SJSA1 (cell line): Measurements from ENCODE around the gene KCNH6. TPM values are rescaled to one million over a fixed set of nuclear protein-coding genes. Genes with fewer than 3 reads are reported as not detected.

ENCODE experiments used
- DNase-seq, 2 experiments: peaks; one replicate each; pipeline ENCODE4 v3.0.0-alpha.2; 2015 to 2020; ENCODE audit warnings: low spot score in 2 of 2, low read depth in 1 of 2
- H3K27ac ChIP-seq: fragments of 250-450 bp; sonication (Bioruptor Pico); 2 replicates; pipeline ENCODE4 v1.5.1; 2020; ENCODE audit warnings: mild to moderate bottlenecking, moderate library complexity
- H3K27me3 ChIP-seq: fragments of 250-450 bp; sonication (Bioruptor Pico); replicated peaks from 2 replicates; pipeline ENCODE4 v1.5.1; 2020; ENCODE audit warnings: mild to moderate bottlenecking, moderate library complexity
- H3K36me3 ChIP-seq: fragments of 250-450 bp; sonication (Bioruptor Pico); 2 replicates; pipeline ENCODE4 v1.5.1; 2020; ENCODE audit warnings: mild to moderate bottlenecking
- H3K4me1 ChIP-seq: fragments of 250-450 bp; sonication (Bioruptor Pico); replicated peaks from 2 replicates; pipeline ENCODE4 v1.6.1; 2021; ENCODE audit warnings: mild to moderate bottlenecking
- H3K4me3 ChIP-seq: fragments of 250-450 bp; sonication (Bioruptor Pico); 2 replicates; pipeline ENCODE4 v1.5.1; 2020; ENCODE audit warnings: mild to moderate bottlenecking
- H3K9me3 ChIP-seq: fragments of 250-450 bp; sonication (Bioruptor Pico); replicated peaks from 2 replicates; pipeline ENCODE4 v1.5.1; 2020; ENCODE audit warnings: mild to moderate bottlenecking
- total RNA-seq: library from RNA; depleted of rRNA; stranded (reverse); fragments of >200 nt; shearing (Covaris generic); gene quantifications from 2 replicates; pipeline ENCODE4 v1.2.3, GENCODE V29; 2014

The KCNH6 gene
- total RNA-seq, 1 experiment from 2014 or later = not detected

DNA sequence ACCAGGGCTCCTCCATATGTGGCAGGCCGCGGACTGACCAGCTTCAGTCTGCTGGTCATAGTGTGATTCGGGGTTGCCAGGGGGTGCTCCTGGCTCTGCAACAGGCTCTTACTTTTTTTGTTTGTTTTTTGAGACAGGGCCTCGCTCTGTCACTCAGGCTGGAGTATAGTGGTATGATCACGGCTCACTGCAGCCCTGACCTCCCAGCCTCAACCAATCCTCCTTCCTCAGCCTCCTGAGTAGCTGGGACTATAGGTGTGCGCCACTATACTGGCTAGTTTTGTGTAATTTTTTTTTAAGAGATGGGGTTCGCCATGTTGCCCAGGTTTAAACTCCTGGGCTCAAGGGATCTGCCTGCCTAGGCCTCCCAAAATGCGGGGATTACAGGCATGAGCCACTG, 11.8 kb upstream of the KCNH6 start:
- H3K27me3 ChIP-seq = peaks cover 6% of the 10 kb centered on the region
- H3K9me3 ChIP-seq = peaks cover 3% of the 10 kb centered on the region; the same call in 1 of the 2 replicates
- no peaks in the 10 kb centered on the region for H3K4me1 ChIP-seq
- no peak overlapping the region for H3K27ac ChIP-seq
- no peak overlapping the region for H3K4me3 ChIP-seq
- no peaks in the 10 kb centered on the region for H3K36me3 ChIP-seq
- DNase-seq = no peak

- Histone ChIP-seq H3K27me3 (peaks cover 6% of the 10 kb centered on the region), H3K9me3 (peaks cover 3% of the 10 kb centered on the region; the same call in 1 of the 2 replicates), H3K36me3 (no peaks in the 10 kb centered on the region), H3K27ac (no peak overlapping the region), H3K4me1 (peaks cover 8% of the 10 kb centered on the region), H3K4me3 (no peak overlapping the region)
- DNase-seq = no peak
Measured at GRCh38 chr17:63512388-63512787, 10.8 kb upstream of the KCNH6 start.

- peaks cover 3% of the 10 kb centered on the region; the same call in 1 of the 2 replicates for H3K9me3 ChIP-seq
- peaks cover 14% of the 10 kb centered on the region for H3K4me1 ChIP-seq
- peaks cover 6% of the 10 kb centered on the region for H3K27me3 ChIP-seq
- H3K4me3 ChIP-seq = no peak overlapping the region
- no peaks in the 10 kb centered on the region for H3K36me3 ChIP-seq
- H3K27ac ChIP-seq = no peak overlapping the region
- no peak for DNase-seq
Measured at GRCh38 chr17:63512896-63513644, 10.1 kb upstream of the KCNH6 start.

GRCh38 chr17:63514477-63514876, 8.7 kb upstream of the KCNH6 start:
- Histone ChIP-seq H3K4me3 (no peak overlapping the region), H3K27me3 (peaks cover 6% of the 10 kb centered on the region)
- no peak for DNase-seq

GRCh38 chr17:63514974-63515373, 8.2 kb upstream of the KCNH6 start:
- Histone ChIP-seq H3K9me3 (peaks cover 3% of the 10 kb centered on the region; the same call in 1 of the 2 replicates), H3K4me1 (peaks cover 14% of the 10 kb centered on the region), H3K4me3 (no peak overlapping the region), H3K36me3 (no peaks in the 10 kb centered on the region), H3K27ac (no peak overlapping the region), H3K27me3 (peaks cover 6% of the 10 kb centered on the region)
- no peak for DNase-seq

More at GRCh38 chr17:63514477-63514876, 8.7 kb upstream of the KCNH6 start:
- H3K27ac ChIP-seq = no peak overlapping the region
- H3K9me3 ChIP-seq = peaks cover 3% of the 10 kb centered on the region; the same call in 1 of the 2 replicates
- H3K4me1 ChIP-seq = peaks cover 14% of the 10 kb centered on the region
- H3K36me3 ChIP-seq = no peaks in the 10 kb centered on the region

DNA sequence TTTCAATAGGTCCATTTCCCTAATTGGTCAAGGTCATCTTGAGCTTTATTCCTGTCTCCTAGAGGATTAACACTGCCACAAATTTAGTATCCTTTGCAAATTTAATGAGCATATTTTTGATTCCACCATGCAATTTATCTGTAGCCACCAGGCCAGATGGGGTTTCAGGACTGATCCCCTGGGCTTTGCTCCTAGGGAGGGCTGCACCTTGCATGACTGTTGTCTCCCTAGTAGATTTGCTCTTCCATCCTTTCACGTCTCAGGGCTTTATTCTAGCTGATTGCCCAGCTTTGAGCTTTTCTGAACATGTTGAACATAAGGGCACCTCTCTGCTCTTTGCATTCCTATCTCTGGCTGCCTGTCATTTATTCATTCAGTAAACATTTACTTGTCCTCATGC, 7.7 kb upstream of the KCNH6 start:
- Histone ChIP-seq H3K27ac (no peak overlapping the region), H3K27me3 (peaks cover 6% of the 10 kb centered on the region), H3K36me3 (no peaks in the 10 kb centered on the region), H3K9me3 (peaks cover 3% of the 10 kb centered on the region; the same call in 1 of the 2 replicates), H3K4me1 (peaks cover 14% of the 10 kb centered on the region), H3K4me3 (no peak overlapping the region)
- no peak for DNase-seq

- H3K4me1 ChIP-seq = peaks cover 14% of the 10 kb centered on the region
Measured at GRCh38 chr17:63516910-63517824, 6.0 kb upstream of the KCNH6 start.

DNA sequence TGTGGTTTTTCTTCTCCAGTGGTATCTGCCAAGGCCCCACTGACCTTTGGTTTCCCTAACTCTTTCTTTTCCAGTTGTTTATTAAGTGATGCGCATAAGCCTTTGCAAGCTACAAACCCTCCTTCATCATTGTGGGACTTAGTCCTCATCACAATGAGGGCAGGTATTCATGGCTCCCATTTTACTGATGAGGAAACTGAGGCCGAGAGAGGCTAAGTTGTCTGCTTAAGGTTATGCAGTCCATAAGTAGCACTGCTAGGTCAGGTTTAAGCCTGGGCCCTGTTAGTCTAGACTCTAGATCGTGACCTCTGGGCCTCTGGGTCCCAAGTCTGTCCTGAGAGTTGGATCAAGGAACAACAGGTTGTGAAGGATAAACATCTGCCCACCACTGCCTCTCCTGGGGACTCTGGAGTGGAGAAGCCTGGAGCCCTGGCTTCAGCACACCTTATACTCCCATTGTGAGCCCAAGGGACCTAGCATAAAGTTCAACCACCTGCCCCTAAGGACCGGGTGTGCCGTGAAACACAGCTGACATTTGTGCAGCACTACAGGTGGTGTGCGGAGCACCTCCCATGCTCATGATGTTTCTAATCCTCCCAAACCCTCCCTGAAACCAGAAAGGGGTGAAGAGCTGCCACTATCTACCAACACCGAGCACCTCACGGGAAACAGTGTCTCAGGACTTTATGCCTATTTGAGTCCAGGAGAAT, 5.2 kb upstream of the KCNH6 start:
- Histone ChIP-seq H3K27ac (no peak overlapping the region), H3K4me1 (peaks cover 14% of the 10 kb centered on the region), H3K27me3 (peaks cover 6% of the 10 kb centered on the region), H3K9me3 (peaks cover 3% of the 10 kb centered on the region; the same call in 1 of the 2 replicates), H3K4me3 (no peak overlapping the region), H3K36me3 (no peaks in the 10 kb centered on the region)
- no peak for DNase-seq

More at GRCh38 chr17:63516910-63517824, 6.0 kb upstream of the KCNH6 start:
- peaks cover 3% of the 10 kb centered on the region; the same call in 1 of the 2 replicates for H3K9me3 ChIP-seq
- no peak overlapping the region for H3K4me3 ChIP-seq
- no peak overlapping the region for H3K27ac ChIP-seq
- H3K27me3 ChIP-seq = peaks cover 6% of the 10 kb centered on the region
- no peaks in the 10 kb centered on the region for H3K36me3 ChIP-seq
- DNase-seq = peak; percentile 44 to 72

DNA sequence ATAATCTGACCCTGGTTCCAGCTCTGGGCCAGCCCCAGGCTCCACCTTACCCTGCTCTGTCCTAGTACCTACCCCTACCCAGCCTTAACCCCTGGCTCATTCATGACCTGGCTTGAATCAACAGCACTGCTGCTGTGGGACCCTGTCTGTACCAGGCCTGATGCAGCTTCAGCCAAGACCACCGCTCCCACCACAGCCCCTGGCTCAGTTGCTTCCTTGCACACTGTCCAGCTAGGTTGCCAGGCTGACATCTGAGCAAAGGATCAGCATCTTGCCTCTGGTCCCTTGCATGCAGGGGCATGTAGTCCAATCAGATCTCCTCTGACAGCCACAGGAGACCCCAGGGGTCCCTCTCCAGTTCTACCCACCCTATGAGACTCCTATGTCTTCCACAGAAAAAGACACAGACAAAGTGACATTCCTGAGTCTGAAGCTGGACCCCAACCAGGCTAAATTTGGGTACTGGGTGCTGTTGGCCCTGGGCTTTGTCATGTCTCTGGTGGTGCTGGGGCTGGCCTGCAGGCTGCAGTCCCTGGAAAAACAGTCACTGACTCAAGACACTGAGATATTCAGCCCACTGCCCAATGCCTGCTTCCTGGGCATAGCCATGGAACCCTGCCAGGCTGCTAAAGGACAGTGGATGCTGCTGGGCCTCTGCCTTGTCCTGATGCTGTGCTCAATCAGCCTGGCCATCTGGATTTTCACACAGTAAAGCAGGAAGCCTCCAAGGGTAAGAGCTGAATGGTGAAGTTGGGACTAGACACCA, 3.9 kb upstream of the KCNH6 start:
- Histone ChIP-seq H3K36me3 (no peaks in the 10 kb centered on the region), H3K4me1 (peaks cover 18% of the 10 kb centered on the region), H3K27me3 (peaks cover 6% of the 10 kb centered on the region), H3K4me3 (no peak overlapping the region), H3K27ac (no peak overlapping the region), H3K9me3 (no peaks in the 10 kb centered on the region)
- DNase-seq = no peak

DNA sequence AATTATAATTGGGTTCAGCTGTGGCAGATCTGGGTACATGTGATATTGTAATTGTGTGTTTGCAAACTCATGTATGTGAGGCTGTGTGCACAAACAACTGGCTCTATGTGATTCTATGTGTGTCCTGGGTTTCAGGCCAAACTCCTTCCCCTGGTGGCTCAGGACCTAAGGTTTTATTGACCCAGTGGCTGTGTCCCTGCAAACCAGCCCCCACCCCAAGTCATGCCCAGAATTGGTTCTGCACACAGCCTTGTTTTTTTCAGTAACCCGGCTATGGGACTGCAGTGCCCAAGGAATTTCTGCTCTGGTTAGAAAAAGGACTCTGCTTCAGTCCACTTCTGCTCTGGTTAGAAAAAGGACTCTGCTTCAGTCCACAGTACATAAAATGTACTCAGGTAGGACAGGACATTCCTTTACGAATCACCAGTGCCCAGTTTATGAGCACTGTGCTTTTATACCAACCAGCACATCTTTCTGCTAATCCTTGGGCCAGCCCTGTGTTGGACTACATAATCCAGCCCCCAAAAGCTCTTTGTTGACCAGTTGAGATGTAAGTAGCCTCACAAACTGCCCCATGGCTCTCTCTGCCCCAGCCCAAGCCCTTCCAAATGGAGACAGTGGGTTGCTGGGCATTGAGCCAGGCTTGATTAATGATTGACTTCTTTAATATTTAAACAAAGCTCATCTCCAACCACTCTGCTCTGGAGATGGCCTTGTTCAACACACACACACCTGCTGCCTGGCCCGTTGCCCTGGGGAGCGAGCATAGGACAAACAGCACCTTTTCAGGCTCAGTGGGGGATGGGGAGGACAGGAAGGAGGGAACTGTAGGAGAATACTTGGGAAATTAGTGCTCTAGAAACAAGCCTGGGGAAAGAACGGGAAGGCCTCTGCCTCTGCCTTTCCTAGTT, 2.9 kb upstream of the KCNH6 start:
- H3K36me3 ChIP-seq = no peaks in the 10 kb centered on the region
- DNase-seq = no peak
- no peak overlapping the region for H3K27ac ChIP-seq

DNA sequence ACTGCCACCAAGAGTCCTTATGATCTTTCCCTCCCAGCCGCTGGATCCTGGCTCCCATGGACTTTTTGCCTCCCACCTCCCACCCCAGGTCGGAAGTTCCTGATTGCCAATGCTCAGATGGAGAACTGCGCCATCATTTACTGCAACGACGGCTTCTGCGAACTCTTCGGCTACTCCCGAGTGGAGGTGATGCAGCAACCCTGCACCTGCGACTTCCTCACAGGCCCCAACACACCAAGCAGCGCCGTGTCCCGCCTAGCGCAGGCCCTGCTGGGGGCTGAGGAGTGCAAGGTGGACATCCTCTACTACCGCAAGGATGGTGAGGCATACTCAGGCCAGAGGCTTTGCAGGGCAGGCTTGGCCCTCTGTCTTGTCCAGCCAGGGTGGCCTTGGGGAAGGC, 893 bp downstream of the KCNH6 start:
- DNase-seq = no peak
- H3K36me3 ChIP-seq = no peaks in the 10 kb centered on the region
- no peaks in the 10 kb centered on the region for H3K9me3 ChIP-seq
- peaks cover 9% of the 10 kb centered on the region for H3K27me3 ChIP-seq
- no peak overlapping the region for H3K27ac ChIP-seq
- no peak overlapping the region for H3K4me3 ChIP-seq
- peaks cover 4% of the 10 kb centered on the region for H3K4me1 ChIP-seq

More for the DNA sequence above, 2.9 kb upstream of the KCNH6 start:
- Histone ChIP-seq H3K27me3 (peaks cover 7% of the 10 kb centered on the region), H3K4me3 (no peak overlapping the region), H3K9me3 (no peaks in the 10 kb centered on the region), H3K4me1 (peaks cover 18% of the 10 kb centered on the region)
